HG03565 (cell line): ENCODE measurements around the gene PHLDA3.

ENCODE experiments used
- ATAC-seq: cut with Tn5 transposase; IDR thresholded peaks from one replicate; pipeline ENCODE4 v1.9.1; 2021; ENCODE audit warnings: mild to moderate bottlenecking, moderate library complexity; ENCODE audit not compliant: unreplicated experiment

Gene PHLDA3

GRCh38 chr1:201466492-201466891 is 2.5 kb downstream of the PHLDA3 start:
- ATAC-seq = no peak

DNA sequence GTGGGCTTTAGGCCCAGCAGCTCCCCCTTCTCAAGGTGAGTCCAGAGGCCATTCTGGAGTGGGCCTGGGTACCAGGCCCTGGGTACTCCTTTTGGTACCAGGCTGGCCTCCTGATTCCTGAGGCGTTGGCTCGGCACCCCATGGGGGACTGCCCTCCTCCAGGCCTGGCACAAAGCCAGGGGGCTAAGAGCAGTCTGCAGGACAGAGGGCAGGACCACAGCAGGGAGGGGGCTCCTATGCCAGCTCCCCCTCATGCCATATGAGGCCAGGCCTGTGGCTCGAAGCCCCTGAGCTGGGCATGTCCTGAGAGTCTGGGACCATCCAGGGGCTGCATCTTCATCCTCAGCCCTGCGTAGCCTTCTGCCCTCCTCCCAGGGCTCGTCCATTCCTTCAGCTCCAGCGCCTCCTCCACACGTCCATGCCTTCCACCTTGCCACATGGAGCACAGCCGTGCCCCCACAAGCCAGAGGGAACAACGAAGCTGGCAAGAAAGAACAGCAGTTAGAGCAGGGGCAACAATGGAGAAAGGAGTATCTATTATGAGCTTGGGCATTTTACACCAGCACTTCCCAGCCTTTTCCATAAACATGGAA is 3.2 kb downstream of the PHLDA3 start:
- no peak for ATAC-seq

GRCh38 chr1:201463071-201463552 is 5.9 kb downstream of the PHLDA3 start:
- no peak for ATAC-seq

DNA sequence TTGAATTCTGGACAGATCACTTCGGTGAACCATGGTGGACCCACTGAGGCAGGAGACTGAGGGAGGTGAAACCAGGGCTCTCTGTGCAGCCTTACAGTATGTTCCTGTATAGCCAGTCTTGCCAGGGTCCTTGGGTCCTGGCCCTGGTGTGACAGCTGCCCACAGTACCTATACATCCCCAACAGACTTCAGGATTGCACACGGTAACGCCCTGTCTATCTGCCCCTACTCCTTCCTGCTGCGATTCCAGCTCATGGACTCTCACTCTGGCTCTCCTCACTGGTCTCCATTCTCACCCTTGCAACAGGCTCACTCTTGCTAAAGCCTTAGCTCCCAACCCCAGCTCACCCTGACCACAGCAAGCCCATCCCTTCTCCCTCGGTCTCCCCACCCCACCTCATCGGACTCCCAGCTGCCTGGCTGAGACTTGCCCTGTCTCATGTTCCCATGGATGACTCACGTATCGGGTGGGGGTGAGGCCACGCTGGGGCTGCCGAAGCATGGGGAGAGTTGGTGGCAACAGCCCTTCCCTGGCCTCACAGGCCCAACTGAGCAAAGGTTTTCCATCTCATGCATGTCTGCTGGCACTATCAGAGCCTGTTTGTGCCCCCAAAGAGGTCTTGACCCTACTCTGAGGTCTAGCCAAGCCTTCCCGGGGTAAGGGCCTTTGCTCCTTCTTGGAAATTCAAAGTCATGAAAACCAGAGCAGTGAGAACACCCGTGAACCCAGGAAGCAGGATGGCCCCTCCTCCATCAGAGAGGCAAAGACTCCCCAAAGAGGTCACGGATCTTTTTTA is 7.1 kb downstream of the PHLDA3 start:
- ATAC-seq = no peak

DNA sequence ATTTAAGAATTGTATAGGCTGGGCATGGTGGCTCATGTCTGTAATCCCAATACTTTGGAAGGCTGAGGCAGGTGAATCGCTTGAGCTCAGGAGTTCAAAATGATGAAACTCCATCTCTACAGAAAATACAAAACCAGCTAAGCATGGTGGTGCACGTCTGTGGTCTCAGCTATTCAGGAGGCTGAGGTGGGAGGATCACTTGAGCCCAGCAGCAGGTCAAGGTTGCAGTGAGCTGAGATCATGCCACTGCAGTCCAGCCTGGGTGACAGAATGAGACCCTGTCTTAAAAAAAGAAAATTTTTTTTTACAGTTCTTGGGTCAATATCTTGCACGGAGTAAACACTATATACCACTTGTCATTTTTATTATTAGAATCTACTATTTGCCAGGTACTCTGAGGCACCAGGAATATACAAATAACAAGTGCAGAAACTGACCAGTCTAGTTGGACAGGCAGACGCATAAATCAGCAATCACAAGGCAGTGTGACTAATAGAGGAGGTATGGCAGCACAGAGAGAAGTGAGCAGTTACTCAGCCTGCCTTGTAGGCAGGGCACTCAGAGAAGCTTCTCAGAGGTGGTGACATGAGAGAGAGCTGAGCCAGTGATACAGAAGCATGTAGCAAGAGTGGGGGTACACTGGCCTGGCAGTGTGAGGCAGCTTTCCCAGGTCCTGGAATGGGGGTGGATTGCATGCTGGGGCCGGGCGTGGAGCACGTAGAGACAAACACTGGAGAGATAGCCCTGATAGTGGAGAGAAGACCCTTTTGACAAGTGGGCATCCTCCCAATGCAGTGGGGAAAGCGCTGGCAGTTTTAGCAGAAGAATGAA is 8.0 kb downstream of the PHLDA3 start:
- no peak for ATAC-seq

- ATAC-seq = no peak
Measured at GRCh38 chr1:201459775-201460174, 9.2 kb downstream of the PHLDA3 start.

GRCh38 chr1:201459052-201459451 is 9.9 kb downstream of the PHLDA3 start:
- no peak for ATAC-seq

- ATAC-seq = no peak
Measured at GRCh38 chr1:201457508-201457960, 11.5 kb downstream of the PHLDA3 start.

DNA sequence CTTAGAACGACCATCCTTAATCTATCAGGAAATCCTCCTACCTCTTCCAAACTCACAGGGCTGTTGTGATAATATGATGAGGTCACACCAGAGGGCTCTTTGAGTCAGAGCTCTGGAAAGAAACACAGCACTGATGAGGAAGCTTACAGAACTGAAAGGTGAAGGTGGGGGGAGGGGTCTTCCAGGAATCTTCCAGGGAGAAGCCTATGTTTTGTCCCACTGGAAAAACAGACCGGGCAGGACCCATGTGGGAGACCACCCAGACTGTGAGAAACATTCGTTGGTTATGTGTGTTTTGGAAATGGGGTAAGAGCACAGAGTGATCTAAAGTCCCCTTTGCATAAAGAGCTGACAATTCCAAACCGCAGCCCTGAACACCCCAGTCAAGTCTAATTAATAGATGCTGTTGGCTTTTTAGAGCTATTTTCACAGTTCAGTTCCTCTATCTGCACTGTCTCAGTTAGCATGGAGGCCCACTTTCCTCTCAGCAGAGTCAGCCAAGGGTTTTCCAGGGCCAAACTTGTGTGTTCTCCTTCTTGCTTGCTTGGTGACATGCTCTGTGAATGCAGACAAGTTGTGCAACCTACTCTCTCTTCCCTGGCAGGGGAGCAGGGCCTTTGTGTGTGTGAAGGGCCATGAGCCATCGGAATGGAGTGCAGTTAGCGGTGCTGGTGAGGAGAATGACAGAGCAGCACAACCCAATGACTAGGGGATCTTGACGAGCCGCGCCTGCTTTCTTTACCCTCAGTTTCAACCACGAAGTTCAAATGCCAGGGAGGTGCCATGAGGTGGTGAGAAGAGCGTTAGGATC is 12.3 kb downstream of the PHLDA3 start:
- no peak for ATAC-seq

DNA sequence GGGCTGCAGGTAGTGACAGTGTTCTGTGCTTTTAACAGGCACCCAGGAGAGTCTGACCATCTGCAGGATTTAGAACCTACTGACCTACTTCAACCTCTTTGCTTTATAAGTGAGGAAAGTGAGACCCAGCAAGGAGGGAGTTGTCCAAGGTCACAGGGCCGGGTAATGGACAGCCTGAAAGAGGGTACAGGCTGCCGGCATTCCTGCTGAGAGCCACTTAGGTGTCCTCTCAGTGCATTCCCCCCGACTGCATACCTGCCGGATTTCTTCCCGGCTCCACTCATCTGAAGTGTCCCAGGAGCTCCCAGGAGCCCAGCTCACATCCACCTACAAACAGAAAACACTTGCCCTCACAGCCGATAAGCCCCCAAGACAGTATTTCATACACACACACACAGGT is 13.9 kb downstream of the PHLDA3 start:
- no peak for ATAC-seq

GRCh38 chr1:201454608-201455007 is 14.4 kb downstream of the PHLDA3 start:
- ATAC-seq = no peak

- ATAC-seq = no peak
Measured at GRCh38 chr1:201452866-201453265, 16.1 kb downstream of the PHLDA3 start.

- ATAC-seq = no peak
Measured at GRCh38 chr1:201450721-201451291, 18.2 kb downstream of the PHLDA3 start.

GRCh38 chr1:201448990-201449389 is 20.0 kb downstream of the PHLDA3 start:
- ATAC-seq = no peak

- ATAC-seq = peak; percentile 75
Measured at GRCh38 chr1:201447903-201448871, 20.8 kb downstream of the PHLDA3 start.

GRCh38 chr1:201445310-201445709 is 23.7 kb downstream of the PHLDA3 start:
- ATAC-seq = no peak

GRCh38 chr1:201444792-201445191 is 24.2 kb downstream of the PHLDA3 start:
- ATAC-seq = no peak

GRCh38 chr1:201443747-201444146 is 25.2 kb downstream of the PHLDA3 start:
- ATAC-seq = no peak

DNA sequence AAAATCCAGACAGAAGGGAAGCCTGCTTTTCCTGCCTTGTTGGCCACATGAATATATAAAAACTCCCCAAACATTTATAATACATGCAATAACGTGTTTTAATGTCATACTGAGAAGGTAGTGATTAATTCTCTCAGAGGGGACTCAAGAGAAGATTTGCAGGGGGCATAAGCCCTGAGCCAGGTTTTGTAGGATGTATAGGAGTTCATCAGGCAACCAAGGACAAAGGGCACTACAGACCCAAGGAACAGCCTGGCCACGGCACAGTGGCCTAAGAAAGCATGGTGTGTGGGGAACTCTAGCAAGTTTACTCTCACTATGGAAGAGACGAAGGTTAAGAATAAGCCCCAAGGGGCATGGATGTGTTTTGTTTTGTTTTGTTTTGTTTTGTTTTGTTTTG is 32.0 kb downstream of the PHLDA3 start:
- no peak for ATAC-seq
